Cardiac muscle cell (in vitro differentiated cells and primary cell): ENCODE data around the gene ENOX1. TPM values are rescaled to one million over a fixed set of nuclear protein-coding genes. Genes with fewer than 3 reads are reported as not detected.
A peak's percentile ranks its signal among the peaks of the same experiment; 100 is the strongest.

Source experiments
- DNase-seq, 2 donors: peaks; one replicate each; pipeline versions ENCODE4 v3.0.0 to v3.0.0-alpha.2; 2010 to 2017; ENCODE audit warnings: low read depth in 1 of 2, low spot score in 1 of 2
- H3K27ac ChIP-seq: fragments of 200-600 bp; sonication (generic); 2 replicates; pipeline ENCODE4 v1.5.1; 2016
- H3K27me3 ChIP-seq: fragments of 200-600 bp; sonication (generic); 2 replicates; pipeline ENCODE4 v1.6.0; 2016; ENCODE audit warnings: control low read depth
- H3K36me3 ChIP-seq: fragments of 200-600 bp; sonication (generic); 2 replicates; pipeline ENCODE4 v1.5.1; 2016; ENCODE audit warnings: control low read depth
- H3K4me1 ChIP-seq: fragments of 200-600 bp; sonication (generic); 2 replicates; pipeline ENCODE4 v1.8.1; 2017; ENCODE audit warnings: low read depth, mild to moderate bottlenecking, mixed run types
- H3K4me3 ChIP-seq: fragments of 200-600 bp; sonication (generic); 2 replicates; pipeline ENCODE4 v1.5.1; 2016; ENCODE audit warnings: mild to moderate bottlenecking
- H3K9me3 ChIP-seq: fragments of 200-600 bp; sonication (generic); 2 replicates; pipeline ENCODE4 v1.5.1; 2017; ENCODE audit warnings: low read depth, mild to moderate bottlenecking, control low read depth
- polyA plus RNA-seq: library from polyadenylated mRNA; unstranded; fragments of >200 nt; fragmentation: Nextera tagmentation; extraction: Ambion mirVana; gene quantifications from 2 replicates; pipeline ENCODE4 v1.2.1, GENCODE V29; 2016
- total RNA-seq: library from RNA; depleted of rRNA; stranded (reverse); fragments of >200 nt; gene quantifications from 2 replicates; pipeline ENCODE4 v1.2.3, GENCODE V29; 2016
- TF ChIP-seq, protein P1 (sequence below): IDR thresholded peaks from 2 replicates; pipeline ENCODE4 v1.5.1; 2012; ENCODE audit warnings: low read depth, mild to moderate bottlenecking, low read length

The ENOX1 gene
- total and polyA plus RNA-seq, 2 experiments from 2014 or later: 2.0 to 5.1 TPM

- TF ChIP-seq, protein P1, sequence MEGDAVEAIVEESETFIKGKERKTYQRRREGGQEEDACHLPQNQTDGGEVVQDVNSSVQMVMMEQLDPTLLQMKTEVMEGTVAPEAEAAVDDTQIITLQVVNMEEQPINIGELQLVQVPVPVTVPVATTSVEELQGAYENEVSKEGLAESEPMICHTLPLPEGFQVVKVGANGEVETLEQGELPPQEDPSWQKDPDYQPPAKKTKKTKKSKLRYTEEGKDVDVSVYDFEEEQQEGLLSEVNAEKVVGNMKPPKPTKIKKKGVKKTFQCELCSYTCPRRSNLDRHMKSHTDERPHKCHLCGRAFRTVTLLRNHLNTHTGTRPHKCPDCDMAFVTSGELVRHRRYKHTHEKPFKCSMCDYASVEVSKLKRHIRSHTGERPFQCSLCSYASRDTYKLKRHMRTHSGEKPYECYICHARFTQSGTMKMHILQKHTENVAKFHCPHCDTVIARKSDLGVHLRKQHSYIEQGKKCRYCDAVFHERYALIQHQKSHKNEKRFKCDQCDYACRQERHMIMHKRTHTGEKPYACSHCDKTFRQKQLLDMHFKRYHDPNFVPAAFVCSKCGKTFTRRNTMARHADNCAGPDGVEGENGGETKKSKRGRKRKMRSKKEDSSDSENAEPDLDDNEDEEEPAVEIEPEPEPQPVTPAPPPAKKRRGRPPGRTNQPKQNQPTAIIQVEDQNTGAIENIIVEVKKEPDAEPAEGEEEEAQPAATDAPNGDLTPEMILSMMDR: no peak
- no peaks in the 10 kb centered on the region for H3K9me3 ChIP-seq
Measured at GRCh38 chr13:43520351-43520750, 266.4 kb downstream of the ENOX1 start.

DNA sequence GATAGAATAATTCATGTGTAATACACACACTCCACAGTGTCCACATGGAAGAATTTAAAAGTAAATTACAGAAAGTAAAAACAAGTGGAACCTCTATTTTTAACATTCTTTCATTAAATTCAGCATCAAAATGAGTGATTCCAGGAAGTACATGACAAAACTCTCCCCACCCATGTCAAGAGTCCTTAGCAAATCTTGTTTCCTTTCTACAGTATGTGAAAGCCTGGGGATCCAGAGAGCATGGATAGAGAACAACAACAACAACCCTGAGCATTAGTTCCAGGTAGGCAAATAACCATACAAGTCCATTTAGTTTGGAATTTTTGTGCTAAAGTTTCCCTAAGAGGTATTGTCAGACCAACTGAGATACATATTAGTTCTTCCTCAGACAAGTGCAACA lies 267.9 kb downstream of the ENOX1 start:
- no peak for DNase-seq
- peaks cover 15% of the 10 kb centered on the region for H3K4me1 ChIP-seq
- TF ChIP-seq, protein P1: no peak
- H3K27me3 ChIP-seq: no peaks in the 10 kb centered on the region
- H3K9me3 ChIP-seq: no peaks in the 10 kb centered on the region
- H3K36me3 ChIP-seq: no peaks in the 10 kb centered on the region
- no peak overlapping the region for H3K27ac ChIP-seq
- no peak overlapping the region for H3K4me3 ChIP-seq

More at GRCh38 chr13:43520351-43520750, 266.4 kb downstream of the ENOX1 start:
- Histone ChIP-seq H3K36me3 (no peaks in the 10 kb centered on the region), H3K27ac (no peak overlapping the region), H3K4me3 (no peak overlapping the region), H3K27me3 (no peaks in the 10 kb centered on the region), H3K4me1 (peaks cover 15% of the 10 kb centered on the region)
- no peak for DNase-seq

DNA sequence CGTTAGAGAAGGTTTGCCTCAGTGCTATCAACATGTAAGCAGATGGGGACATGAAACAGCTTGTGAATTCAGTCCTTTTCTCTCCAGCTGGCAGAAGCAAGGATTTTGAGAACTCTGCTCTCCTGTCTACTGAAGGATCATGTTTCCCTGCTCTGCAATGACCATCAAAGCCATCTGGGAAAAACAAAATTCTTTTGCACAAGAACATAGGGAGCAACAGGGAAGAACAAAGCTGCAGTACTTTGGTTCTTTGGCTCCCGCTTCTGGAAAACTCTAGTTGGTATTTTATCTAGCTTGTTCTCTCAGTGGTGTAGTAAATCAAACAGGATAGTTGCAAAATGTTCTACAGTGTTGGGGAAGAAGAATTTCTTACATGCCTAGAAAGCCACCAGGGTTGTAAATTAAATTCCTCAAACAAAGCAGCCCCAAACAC lies 270.4 kb downstream of the ENOX1 start:
- Histone ChIP-seq H3K9me3 (no peaks in the 10 kb centered on the region), H3K27ac (no peak overlapping the region), H3K27me3 (no peaks in the 10 kb centered on the region), H3K4me3 (no peak overlapping the region), H3K4me1 (peaks cover 11% of the 10 kb centered on the region), H3K36me3 (no peaks in the 10 kb centered on the region)
- TF ChIP-seq, protein P1: peak; percentile 11
- DNase-seq: peak; percentile 12 to 90

DNA sequence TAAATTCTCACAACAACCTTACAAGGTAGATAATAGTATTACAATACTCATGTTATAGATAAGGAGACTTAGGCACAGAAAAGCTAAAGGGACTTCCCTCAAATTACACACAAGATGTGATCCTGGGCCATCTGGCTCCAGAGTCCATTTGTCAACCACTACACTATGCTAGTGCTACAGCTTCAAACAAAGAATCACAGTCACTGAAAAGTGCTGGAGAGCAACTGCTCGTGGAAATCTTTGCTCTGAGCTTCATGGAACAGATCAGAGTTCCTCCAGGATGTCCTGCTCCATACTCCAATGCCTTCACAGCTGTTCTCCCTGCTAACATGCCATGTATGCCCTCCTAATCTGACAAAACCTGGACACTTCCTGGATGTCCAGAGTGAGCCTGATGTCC lies 271.2 kb downstream of the ENOX1 start:
- Histone ChIP-seq H3K4me3 (no peak overlapping the region), H3K36me3 (no peaks in the 10 kb centered on the region), H3K27me3 (no peaks in the 10 kb centered on the region), H3K9me3 (no peaks in the 10 kb centered on the region), H3K4me1 (peaks cover 10% of the 10 kb centered on the region), H3K27ac (no peak overlapping the region)
- TF ChIP-seq, protein P1: no peak
- DNase-seq: peak in 1 of 2 donors; percentile 22

DNA sequence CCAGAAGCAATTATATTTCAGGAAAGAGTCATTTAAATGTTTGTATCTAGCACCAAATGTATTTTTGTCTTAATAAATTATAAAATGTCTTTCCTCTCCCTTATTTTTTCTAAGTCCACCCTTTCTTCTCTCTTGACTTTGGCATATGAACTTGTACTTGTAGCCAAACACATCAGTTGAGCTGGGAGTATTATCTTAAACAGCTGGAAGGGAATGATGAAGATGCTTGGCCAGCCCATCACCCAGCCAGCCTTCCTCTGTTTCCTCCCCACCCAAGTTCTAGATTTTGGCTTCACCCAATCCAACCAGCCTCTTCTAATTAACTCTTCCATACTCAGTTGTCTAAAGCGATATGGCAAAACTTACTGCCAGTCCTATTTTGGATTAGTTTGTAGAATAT lies 272.5 kb downstream of the ENOX1 start:
- Histone ChIP-seq H3K4me3 (no peak overlapping the region), H3K4me1 (peaks cover 10% of the 10 kb centered on the region), H3K36me3 (no peaks in the 10 kb centered on the region), H3K27ac (no peak overlapping the region), H3K9me3 (no peaks in the 10 kb centered on the region), H3K27me3 (no peaks in the 10 kb centered on the region)
- no peak for DNase-seq
- TF ChIP-seq, protein P1: no peak

- no peak overlapping the region for H3K27ac ChIP-seq
- H3K4me1 ChIP-seq: peaks cover 10% of the 10 kb centered on the region
- no peaks in the 10 kb centered on the region for H3K9me3 ChIP-seq
- no peaks in the 10 kb centered on the region for H3K27me3 ChIP-seq
- no peak overlapping the region for H3K4me3 ChIP-seq
- no peak for DNase-seq
- TF ChIP-seq, protein P1: no peak
- H3K36me3 ChIP-seq: no peaks in the 10 kb centered on the region
Measured at GRCh38 chr13:43512221-43512620, 274.6 kb downstream of the ENOX1 start.
